Aorta (tissue), 5 donors: ENCODE data around the gene BMAL1. TPM values are rescaled to one million over a fixed set of nuclear protein-coding genes. Genes with fewer than 3 reads are reported as not detected.

ENCODE experiments used
- ATAC-seq: fragments of 200-7000 bp; cut with Tn5 transposase; one replicate; pipeline ENCODE4 v1.9.1; 2022; ENCODE audit warnings: moderate library complexity; ENCODE audit not compliant: low FRiP score
- DNase-seq, 2 donors: peaks; one replicate each; pipeline ENCODE4 v3.0.0-alpha.2; 2020
- H3K27ac ChIP-seq, 2 donors: one replicate each; pipeline ENCODE4 v1.5.1; 2013; ENCODE audit warnings: low read length in 2 of 2, mild to moderate bottlenecking in 2 of 2, moderate library complexity in 2 of 2, control low read depth in 1 of 2, inconsistent platforms in 1 of 2, low read depth in 1 of 2
- H3K27me3 ChIP-seq, 2 donors: one replicate each; pipeline ENCODE4 v1.6.1; 2013; ENCODE audit warnings: control low read depth in 1 of 2, low read length in 1 of 2, mild to moderate bottlenecking in 1 of 2, moderate library complexity in 1 of 2; ENCODE audit not compliant: insufficient read depth in 2 of 2, control insufficient read depth in 1 of 2
- H3K36me3 ChIP-seq, 2 donors: one replicate each; pipeline ENCODE4 v1.6.1; 2013; ENCODE audit warnings: control low read depth in 1 of 2, low read length in 1 of 2, mild to moderate bottlenecking in 1 of 2; ENCODE audit not compliant: insufficient read depth in 2 of 2, control insufficient read depth in 1 of 2
- H3K4me1 ChIP-seq, 2 donors: one replicate each; pipeline ENCODE4 v1.6.1; 2013; ENCODE audit warnings: low read length in 2 of 2, control low read depth in 1 of 2, mild to moderate bottlenecking in 1 of 2, moderate library complexity in 1 of 2; ENCODE audit not compliant: insufficient read depth in 2 of 2, control insufficient read depth in 1 of 2
- H3K4me3 ChIP-seq, 2 donors: one replicate each; pipeline ENCODE4 v1.5.1; 2013; ENCODE audit warnings: low read length in 2 of 2, control low read depth in 1 of 2, mild to moderate bottlenecking in 1 of 2
- H3K9me3 ChIP-seq: one replicate; pipeline ENCODE4 v1.6.1; 2013; ENCODE audit warnings: mild to moderate bottlenecking, low read length; ENCODE audit not compliant: control insufficient read depth
- WGBS, 2 donors: extraction: QIAGEN DNeasy Blood & Tissue Kit; methylation state at CpG; one replicate each; pipeline ENCODE4 v1.1.7; 2013; 5-methylcytosine and 5-hydroxymethylcytosine counted together
- intact Hi-C, 2 donors: fragments of 100-400 bp; cut with DNase I; formaldehyde crosslinking; loops; one replicate each; pipeline versions ENCODE4 v1.14.2 to v1.15.0; 2022
- polyA plus RNA-seq, 2 donors: library from polyadenylated mRNA; stranded (reverse); fragments of 200-250 nt; gene quantifications; one replicate each; pipeline ENCODE4 v1.2.3, GENCODE V29; 2013
- total RNA-seq, 2 donors: library from RNA; stranded (reverse); fragmentation: NEBNext Ultra II Directional; extraction: Animal tissue kit (Norgen Biotek cat#: 25700); gene quantifications; one replicate each; pipeline ENCODE4 v1.2.1, GENCODE V29; 2021
- donor health status: healthy with polysubstance abuse.
- donor health status: Bipolar disorder and iron deficiency.
- donor health status: DM: no; HTN: no; CAD: no.
- donor health status: DM: no; HTN: no; CAD: no.
- donor health status: DM: yes; HTN: yes; CAD: no.

Gene BMAL1
- total and polyA plus RNA-seq, 4 donors: 11.7 to 38.4 (median 30.3) TPM

GRCh38 chr11:13291800-13292199, 14.2 kb downstream of the BMAL1 start:
- H3K9me3 ChIP-seq: no peaks in the 10 kb centered on the region
- no peak overlapping the region for H3K4me3 ChIP-seq
- H3K27ac ChIP-seq: no peak overlapping the region
- H3K27me3 ChIP-seq: no peaks in the 10 kb centered on the region
- no peak for ATAC-seq
- peaks cover 3 to 10% of the 10 kb centered on the region in 2 donors for H3K4me1 ChIP-seq
- DNase-seq: no peak
- intact Hi-C loops: no loop called here
- H3K36me3 ChIP-seq: no peaks in the 10 kb centered on the region
- 71 to 86% methylated on average over 3 of the region's 3 CpGs for WGBS, 2 donors

GRCh38 chr11:13292970-13293369, 15.4 kb downstream of the BMAL1 start:
- peaks cover 1 to 8% of the 10 kb centered on the region in 2 donors for H3K4me1 ChIP-seq
- no peaks in the 10 kb centered on the region for H3K9me3 ChIP-seq
- no peak overlapping the region for H3K4me3 ChIP-seq
- DNase-seq: no peak
- no peak for ATAC-seq
- no peaks in the 10 kb centered on the region for H3K36me3 ChIP-seq
- intact Hi-C loops: no loop called here
- no peaks in the 10 kb centered on the region for H3K27me3 ChIP-seq
- 95 to 97% methylated on average over 2 of the region's 2 CpGs for WGBS, 2 donors
- no peak overlapping the region for H3K27ac ChIP-seq

- H3K27me3 ChIP-seq: no peaks in the 10 kb centered on the region
- H3K27ac ChIP-seq: no peak overlapping the region
- ATAC-seq (no peak), DNase-seq (no peak)
- H3K4me1 ChIP-seq: no peaks in the 10 kb centered on the region
- H3K9me3 ChIP-seq: no peaks in the 10 kb centered on the region
- WGBS, 2 donors: 68 to 69% methylated on average over 4 of the region's 4 CpGs
- H3K4me3 ChIP-seq: no peak overlapping the region
- intact Hi-C loops: no loop called here
- H3K36me3 ChIP-seq: no peaks in the 10 kb centered on the region
Observed at GRCh38 chr11:13294178-13294577, 16.6 kb downstream of the BMAL1 start.

- H3K27ac ChIP-seq: no peak overlapping the region
- H3K4me3 ChIP-seq: no peak overlapping the region
- H3K36me3 ChIP-seq: no peaks in the 10 kb centered on the region
- WGBS, 2 donors: 68 to 74% methylated on average over 8 to 9 of the region's 9 CpGs
- intact Hi-C loops: no loop called here
- no peak for ATAC-seq
- no peak for DNase-seq
- no peaks in the 10 kb centered on the region for H3K9me3 ChIP-seq
- no peaks in the 10 kb centered on the region for H3K27me3 ChIP-seq
- no peaks in the 10 kb centered on the region for H3K4me1 ChIP-seq
Observed at GRCh38 chr11:13294771-13295579, 17.4 kb downstream of the BMAL1 start.

- intact Hi-C loops: no loop called here
- DNase-seq: no peak
- no peak overlapping the region for H3K4me3 ChIP-seq
- no peaks in the 10 kb centered on the region for H3K27me3 ChIP-seq
- H3K36me3 ChIP-seq: no peaks in the 10 kb centered on the region
- no peaks in the 10 kb centered on the region for H3K9me3 ChIP-seq
- H3K4me1 ChIP-seq: no peaks in the 10 kb centered on the region
- ATAC-seq: no peak
- WGBS, 2 donors: 89 to 93% methylated on average over 5 of the region's 5 CpGs
- no peak overlapping the region for H3K27ac ChIP-seq
Observed at GRCh38 chr11:13297308-13297916, 19.8 kb downstream of the BMAL1 start.

GRCh38 chr11:13297917-13298356, 20.3 kb downstream of the BMAL1 start:
- no peak overlapping the region for H3K4me3 ChIP-seq
- intact Hi-C loops: no loop called here
- DNase-seq: no peak
- H3K27me3 ChIP-seq: no peaks in the 10 kb centered on the region
- H3K4me1 ChIP-seq: no peaks in the 10 kb centered on the region
- ATAC-seq: no peak
- 74 to 75% methylated on average over 5 of the region's 5 CpGs for WGBS, 2 donors
- no peaks in the 10 kb centered on the region for H3K36me3 ChIP-seq
- H3K27ac ChIP-seq: no peak overlapping the region
- no peaks in the 10 kb centered on the region for H3K9me3 ChIP-seq

- Histone ChIP-seq H3K4me3 (no peak overlapping the region), H3K36me3 (no peaks in the 10 kb centered on the region), H3K4me1 (no peaks in the 10 kb centered on the region), H3K27ac (no peak overlapping the region), H3K27me3 (no peaks in the 10 kb centered on the region), H3K9me3 (no peaks in the 10 kb centered on the region)
- ATAC-seq: no peak
- 68 to 71% methylated on average over 4 of the region's 4 CpGs for WGBS, 2 donors
- intact Hi-C loops: no loop called here
- no peak for DNase-seq
Observed at GRCh38 chr11:13298765-13299164, 21.2 kb downstream of the BMAL1 start.

GRCh38 chr11:13301522-13301921, 23.9 kb downstream of the BMAL1 start:
- intact Hi-C loops: no loop called here
- no peaks in the 10 kb centered on the region for H3K9me3 ChIP-seq
- no peaks in the 10 kb centered on the region for H3K4me1 ChIP-seq
- H3K27ac ChIP-seq: no peak overlapping the region
- ATAC-seq (no peak), DNase-seq (no peak)
- H3K36me3 ChIP-seq: no peaks in the 10 kb centered on the region
- no peaks in the 10 kb centered on the region for H3K27me3 ChIP-seq
- H3K4me3 ChIP-seq: no peak overlapping the region

GRCh38 chr11:13302420-13302958, 24.9 kb downstream of the BMAL1 start:
- no peak overlapping the region for H3K27ac ChIP-seq
- ATAC-seq (no peak), DNase-seq (no peak)
- no peak overlapping the region for H3K4me3 ChIP-seq
- no peaks in the 10 kb centered on the region for H3K36me3 ChIP-seq
- H3K27me3 ChIP-seq: no peaks in the 10 kb centered on the region
- H3K4me1 ChIP-seq: no peaks in the 10 kb centered on the region
- intact Hi-C loops: no loop called here
- WGBS, 2 donors: 85 to 91% methylated on average over 8 of the region's 8 CpGs
- H3K9me3 ChIP-seq: no peaks in the 10 kb centered on the region
